Islet precursor cell (in vitro differentiated cells): ENCODE results near the gene SLC1A1.
"Not testable (repeated sequence)": the region's sequence is repeated elsewhere in the genome, so short reads cannot be mapped to it uniquely, and the experiment has no call there.

Experiments used
- DNase-seq: peaks from one replicate; pipeline ENCODE4 v3.0.0-alpha.2; 2018

The SLC1A1 gene

DNA sequence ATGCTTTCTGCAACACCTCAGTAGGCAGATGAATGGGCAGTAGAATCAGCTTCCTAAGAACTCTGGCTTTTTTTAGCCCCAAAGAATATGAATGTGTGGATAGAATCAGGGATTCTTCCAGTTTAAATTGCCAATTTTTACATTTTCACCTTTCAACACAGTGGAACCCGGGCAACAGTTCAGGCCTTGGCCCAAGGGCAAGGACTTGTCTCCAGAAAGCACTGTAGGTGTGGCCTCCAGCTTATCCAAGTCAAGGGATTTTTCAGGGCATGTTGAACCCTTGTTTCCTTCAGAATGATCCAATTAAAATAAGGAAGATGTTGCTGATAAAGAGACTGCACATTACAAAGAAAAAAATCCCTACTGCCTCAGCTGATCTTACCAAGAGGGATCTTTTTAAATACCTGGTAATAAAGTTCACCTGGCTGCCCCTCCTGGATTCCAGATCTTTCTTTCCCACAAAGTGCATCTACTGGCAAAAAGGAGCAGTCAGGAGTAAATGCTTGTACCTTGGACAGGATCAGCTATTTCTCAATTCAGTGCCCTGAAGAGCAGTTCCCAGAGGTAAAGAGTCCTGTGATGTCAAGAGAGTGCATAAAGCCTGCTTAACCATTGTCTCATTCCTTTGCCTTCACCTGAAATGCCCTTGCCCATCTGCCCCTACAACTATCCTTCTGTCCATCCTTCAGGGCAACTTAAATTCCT, 91.7 kb downstream of the SLC1A1 start:
- no peak for DNase-seq

DNA sequence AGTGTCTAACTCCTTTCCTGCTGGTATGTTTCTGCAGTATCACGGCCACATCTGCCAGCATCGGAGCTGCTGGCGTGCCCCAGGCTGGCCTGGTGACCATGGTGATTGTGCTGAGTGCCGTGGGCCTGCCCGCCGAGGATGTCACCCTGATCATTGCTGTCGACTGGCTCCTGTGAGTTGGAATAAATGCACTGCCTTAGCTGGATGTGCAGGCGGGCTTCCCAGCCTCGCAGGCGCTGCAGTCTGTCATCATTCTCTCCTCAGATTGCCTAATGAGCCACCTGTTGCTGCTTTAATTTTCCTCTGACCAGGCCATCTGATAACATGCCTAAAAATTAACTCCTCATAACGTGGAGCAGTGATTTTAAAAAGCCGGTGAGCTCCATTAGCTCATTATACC, 92.7 kb downstream of the SLC1A1 start:
- no peak for DNase-seq

DNA sequence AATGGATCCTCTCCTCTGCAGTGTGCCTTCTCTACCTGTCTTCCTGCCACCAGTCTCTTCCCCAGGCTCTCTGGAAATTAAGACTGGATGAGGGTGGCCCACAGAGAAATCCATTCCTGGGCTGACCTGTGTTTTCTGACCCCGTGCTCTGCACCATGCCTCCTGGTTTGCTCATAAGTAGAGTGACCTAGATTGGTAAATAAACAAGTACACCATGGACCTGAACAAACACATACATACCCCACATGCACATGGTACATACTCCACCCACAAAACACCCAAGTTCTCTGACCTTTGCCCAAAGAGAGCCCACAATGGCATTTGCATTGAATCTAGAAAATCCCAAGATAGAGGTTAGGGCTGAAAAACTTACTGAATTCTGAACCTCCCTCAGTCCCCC, 94.4 kb downstream of the SLC1A1 start:
- DNase-seq = no peak

DNA sequence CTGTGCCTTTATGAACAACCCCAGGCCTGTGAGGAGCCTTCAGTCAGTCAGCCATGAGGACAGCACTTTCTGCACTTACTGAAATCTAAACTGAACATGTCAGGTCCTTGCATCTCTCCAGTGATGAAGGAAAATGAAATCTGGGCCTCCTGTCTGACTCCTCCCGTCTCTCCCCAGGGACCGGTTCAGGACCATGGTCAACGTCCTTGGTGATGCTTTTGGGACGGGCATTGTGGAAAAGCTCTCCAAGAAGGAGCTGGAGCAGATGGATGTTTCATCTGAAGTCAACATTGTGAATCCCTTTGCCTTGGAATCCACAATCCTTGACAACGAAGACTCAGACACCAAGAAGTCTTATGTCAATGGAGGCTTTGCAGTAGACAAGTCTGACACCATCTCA, 94.9 kb downstream of the SLC1A1 start:
- DNase-seq = no peak

DNA sequence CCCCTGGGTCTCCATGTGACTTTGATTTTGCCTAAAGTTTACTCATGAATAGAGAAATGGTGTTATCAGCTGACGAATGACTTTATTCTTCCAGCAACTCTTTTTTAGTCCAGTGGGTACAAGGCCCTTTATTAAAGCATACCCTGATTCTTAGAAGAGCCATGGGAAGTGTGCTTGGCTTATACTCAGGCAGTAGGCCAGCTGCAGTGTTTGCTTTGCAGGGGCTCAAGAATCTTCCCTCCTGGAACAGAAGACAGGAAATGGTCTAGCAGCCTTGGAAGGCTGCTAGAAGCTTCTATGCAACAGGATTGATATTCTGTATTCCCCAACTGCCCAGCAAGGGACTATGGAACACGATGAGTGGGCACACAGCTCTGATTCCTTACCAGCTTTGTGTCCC, 98.5 kb downstream of the SLC1A1 start:
- no peak for DNase-seq

DNA sequence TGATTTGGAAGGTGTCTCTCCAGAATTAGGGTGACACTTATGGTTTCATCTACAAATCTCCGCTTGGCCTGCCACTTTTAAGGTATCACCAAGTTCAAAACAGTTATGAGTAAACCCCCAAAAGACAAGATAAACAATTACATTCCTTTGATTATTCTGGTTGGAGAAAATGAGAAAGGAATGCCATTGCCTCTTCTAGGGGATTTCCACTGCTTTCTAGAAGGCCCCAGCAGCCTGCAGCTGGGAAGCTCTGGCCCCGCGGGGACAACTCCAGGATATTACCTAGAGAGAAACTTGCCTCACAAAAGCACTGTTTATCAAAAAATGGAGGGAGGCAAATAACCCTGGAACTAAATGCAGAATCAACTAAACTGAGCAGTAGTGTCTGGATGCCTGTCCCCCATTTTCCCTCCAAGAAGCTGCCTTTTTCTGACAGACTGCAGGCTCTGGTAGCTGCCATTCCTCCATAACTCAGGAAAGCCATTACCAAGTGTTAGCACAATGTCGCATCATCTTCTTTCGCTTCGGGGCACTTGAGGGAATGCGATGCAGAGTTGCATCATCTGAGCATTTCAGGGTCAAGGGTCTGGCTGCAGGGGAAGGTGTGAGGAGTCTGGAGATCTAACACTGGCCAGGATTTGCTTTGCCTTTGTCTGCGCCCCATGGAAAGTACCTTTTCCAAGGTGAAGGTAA, 100.3 kb downstream of the SLC1A1 start:
- DNase-seq = peak; percentile 72

DNA sequence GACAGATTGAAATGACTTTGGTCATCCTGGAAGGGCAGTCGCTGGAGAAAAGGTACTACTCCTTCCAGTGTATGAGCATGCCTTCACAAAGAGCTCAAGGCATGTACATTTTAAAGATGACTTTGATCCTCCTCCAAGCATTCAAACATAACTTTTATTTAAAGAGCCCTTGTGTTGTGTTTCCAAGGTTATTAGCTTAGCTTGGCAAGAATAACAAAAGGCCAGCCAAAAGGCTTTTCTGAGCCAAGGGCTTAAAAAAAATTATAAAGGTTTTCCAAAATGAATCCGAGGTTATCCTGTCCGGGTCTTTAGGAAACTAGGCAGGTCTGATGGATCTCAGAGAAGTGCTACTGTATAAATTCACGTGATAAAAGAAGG, 100.8 kb downstream of the SLC1A1 start:
- no peak for DNase-seq

DNA sequence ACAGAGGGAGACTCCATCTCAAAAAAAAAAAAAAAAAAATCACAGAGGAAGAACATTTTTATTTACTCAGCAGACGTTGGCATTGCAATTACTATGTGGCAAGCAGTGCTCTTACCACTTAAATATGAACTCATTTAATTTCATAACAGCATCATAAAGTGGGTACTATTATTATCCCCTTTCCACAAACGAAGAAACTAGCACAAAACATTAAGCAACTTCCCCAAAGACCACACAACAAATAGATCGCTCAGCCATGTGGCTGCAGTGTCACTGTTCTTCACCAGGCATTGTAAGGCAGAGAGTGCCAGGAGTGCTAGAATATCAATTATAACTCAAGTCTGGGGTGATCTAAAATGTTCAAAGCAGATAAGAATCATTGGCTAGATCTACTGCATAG, 102.0 kb downstream of the SLC1A1 start:
- DNase-seq = no peak

DNA sequence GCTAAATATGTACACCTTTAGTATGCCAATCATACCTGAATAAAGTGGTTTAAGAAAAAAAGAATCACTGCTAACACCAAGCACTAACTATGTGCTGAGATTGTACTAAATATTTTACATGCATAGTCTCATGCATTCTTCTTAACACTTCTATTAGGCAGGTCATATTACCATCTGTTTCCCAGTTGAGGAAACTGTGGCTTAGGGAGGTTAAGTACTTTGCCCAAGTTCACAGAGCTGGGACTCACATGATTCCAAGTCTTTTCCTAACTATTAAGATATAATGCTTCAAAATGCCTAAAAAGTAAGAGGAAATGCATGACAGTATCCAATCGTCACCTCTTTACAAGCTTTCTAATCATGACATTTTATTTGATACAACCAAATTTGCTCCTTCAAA, 102.6 kb downstream of the SLC1A1 start:
- DNase-seq = no peak

DNA sequence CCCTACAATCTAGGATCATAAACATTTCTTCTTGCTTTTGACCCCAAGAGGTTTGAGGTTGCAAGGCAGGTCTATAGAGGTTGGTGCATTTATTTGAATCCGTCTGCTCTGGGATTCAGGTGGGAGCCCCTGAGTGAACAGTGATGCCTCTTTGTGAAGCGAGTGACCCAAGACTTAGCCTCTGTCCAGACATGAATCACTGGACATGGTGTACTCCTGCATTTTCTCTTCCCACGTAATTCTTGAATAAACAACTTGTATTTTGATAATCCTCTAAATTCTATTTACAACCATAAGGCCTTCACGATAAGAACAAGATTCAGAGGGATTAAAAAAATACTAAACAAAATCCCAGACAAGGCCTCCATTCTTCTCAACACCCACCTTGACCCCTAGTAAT, 104.3 kb downstream of the SLC1A1 start:
- no peak for DNase-seq

DNA sequence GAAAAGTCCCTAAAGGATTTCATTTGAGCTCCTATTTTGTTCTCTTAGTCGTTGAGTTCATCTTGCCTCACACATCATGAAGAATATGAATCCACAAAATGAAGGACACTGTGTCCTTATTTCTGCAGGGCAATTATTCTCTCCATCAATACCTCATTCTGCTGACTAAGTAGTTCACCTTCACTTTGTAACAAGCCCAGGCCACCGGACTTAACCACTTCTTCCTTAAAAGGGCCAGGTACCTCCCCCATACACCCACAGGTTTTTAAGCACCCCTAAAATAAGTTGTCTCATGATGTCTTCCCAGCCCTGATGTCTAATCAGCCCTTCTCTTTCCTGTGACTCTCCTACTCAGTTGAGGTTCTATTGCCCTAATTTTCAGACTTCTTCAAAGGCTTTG, 104.7 kb downstream of the SLC1A1 start:
- no peak for DNase-seq

DNA sequence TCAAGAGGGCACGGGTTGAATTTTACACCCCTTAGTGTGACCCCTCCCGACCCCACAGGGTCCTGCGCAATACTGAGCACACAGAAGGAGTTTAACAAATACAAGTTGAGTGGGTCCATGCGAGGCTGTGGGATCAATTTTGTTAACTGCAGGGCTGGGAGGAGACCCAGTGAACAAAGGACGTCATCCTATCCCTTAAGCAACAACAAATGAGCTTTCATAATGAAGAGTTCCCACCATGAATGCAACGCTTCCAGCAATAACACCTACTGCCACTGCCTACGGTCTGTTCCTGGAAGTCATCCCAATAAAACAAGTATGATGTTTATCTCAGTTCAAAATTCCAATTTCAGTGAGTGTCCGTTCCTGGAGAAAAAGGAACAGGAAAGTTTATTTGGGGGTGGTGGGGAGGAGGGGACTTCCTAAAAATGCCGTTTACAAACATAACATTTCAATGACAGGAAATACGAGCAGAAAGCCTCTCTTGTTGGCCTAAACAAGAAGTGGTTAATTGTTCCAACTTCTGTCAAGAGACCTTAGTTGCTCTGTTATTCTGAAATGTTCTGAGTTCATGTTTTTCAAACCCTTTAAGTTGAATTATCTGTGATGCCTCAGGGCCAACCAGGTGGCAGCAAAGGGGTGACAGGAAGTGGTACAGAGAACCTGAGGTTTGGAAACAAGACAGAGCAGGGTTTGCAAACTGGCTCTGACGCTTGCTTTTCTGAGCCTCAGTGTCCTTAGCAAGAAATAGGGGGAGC, 106.1 kb downstream of the SLC1A1 start:
- DNase-seq = no peak

DNA sequence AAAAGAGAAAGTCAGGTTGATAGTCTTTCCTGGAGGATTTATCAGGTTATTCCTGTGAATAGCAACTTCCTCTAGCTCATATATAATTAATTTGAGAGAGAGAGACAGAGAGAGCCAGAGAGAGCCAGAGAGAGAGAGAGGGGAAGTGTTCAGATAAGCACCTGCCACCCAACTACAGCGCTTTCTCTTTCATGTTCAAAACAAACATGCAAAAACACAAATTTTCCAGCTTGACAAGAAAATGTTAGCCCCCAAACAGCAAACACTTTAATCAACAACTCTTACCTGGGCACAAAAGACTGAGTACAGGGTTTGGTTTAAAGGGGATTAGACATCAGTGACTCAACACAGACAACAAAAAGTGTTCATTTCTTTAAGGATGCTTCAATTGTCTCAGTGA, 110.1 kb downstream of the SLC1A1 start:
- DNase-seq = no peak

DNA sequence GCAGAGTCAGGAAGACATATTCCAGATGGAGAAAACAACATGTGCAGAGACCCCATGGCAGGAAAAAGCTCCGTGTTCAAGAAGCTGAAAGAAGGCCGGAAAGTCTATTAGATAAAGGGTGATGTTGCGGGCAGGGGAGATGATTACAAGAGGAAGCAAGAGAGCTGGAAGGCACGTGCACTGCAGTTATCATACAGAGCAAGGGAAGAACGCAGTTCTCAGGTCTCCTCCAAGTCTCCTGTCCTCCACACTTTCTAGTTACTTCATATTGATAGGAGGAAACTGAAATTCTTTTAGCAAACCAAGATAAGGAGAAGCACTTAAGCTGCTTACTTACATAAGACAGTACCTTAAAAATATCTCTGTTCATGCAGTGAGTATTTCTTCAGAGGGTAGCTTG, 113.6 kb downstream of the SLC1A1 start:
- DNase-seq = no peak

DNA sequence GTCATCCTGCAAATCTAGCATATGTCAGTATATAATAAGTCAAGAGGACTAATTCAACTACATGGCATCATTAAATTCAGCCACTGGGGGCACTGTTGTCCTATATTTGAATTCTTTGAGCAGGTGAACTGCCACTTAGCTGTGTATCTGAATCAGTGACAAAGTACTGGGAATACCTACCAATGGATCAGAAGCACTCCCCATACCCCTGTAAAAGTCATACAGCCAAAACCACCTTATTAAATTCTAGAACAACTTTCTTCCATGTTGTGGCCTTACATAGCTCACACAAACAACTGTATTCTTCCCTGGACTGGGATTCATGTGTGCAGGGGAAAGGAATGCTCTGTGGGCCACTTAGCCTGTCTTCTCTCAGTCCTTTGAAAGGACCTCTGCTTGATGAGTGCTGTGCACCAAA, 114.4 kb downstream of the SLC1A1 start:
- peak; percentile 66 for DNase-seq

DNA sequence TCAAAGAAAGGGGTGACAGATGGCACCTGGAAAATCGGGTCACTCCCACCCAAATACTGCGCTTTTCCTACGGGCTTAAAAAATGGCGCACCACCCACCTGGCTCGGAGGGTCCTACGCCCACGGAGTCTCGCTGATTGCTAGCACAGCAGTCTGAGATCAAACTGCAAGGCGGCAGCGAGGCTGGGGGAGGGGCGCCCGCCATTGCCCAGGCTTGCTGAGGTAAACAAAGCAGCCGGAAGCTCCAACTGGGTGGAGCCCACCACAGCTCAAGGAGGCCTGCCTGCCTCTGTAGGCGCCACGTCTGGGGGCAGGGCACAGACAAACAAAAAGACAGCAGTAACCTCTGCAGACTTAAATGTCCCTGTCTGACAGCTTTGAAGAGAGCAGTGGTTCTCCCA, 115.8 kb downstream of the SLC1A1 start:
- DNase-seq = not testable (repeated sequence)

DNA sequence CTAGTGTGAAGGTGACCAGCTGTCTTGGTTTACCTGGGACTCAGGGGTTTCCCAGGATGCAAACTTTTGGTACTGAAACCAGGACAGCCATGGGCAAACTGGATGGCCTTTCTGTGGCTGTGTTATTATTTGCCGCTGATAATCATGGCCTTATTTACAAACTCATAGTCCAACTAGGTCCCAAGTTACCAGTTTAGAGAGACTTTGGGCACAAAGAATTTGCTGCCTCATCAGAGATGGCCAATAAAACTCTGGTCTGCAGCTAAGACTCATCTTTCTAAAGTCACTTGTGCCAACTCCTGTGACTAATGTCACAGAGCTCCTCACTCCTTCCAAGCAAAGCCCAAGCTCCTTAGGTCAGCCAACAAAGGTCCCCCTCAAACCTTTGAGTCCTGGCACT, 124.4 kb downstream of the SLC1A1 start:
- no peak for DNase-seq

DNA sequence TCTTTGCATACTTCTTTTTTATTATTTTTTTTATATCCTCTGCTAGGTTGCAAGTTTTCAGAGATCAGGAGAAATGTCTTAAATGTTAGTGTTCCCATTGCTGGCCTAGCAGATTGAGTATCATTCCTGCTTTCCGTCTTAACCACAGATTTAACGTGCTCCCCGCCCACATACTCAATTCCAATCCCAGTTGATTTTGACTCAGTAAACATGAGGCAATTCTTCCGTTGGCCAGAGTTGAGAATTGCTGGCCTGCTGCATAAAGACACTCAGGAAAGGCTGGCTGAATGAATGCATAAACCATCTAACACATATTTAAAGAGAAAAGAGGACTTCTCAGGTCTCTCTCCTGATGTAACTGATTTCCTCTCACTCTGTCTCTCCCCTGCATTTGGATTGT, 125.0 kb downstream of the SLC1A1 start:
- DNase-seq = no peak

DNA sequence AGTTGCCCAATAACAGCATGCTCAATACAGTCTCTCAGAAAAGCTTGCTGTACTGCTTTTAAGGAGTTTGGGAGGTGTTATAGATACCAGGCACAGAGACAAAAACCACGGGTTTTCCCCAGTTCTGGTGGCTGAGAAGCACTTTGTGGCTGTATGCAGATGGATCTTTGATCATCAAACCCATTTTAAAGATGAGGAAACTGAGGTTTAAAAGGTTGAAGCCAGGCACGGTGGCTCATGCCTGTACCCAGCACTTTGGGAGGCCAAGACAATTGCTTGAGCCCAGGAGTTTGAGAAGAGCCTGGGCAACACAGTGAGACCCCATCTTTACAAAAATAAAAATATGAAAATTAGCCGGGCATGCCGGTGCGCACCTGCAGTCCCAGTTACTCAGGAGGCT, 125.5 kb downstream of the SLC1A1 start:
- DNase-seq = no peak

DNA sequence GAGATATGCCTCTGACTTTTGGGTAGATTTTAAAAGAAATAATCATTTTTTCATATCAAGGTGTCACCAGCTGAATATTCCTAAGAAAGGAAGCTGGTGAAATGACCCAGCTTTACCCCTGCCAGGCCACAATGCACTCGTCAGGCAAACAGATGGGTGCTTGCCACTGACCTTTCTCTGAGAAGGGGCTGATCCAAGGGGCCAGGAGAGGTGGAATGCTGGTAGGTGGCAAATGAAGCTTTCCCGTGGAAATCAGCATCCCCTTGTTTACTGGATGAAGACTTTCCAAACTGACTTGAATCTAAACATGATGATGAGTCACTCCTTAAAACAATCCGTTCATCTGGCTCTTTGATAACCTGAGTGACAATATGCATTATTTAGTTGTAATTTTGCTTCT, 127.5 kb downstream of the SLC1A1 start:
- DNase-seq = no peak

DNA sequence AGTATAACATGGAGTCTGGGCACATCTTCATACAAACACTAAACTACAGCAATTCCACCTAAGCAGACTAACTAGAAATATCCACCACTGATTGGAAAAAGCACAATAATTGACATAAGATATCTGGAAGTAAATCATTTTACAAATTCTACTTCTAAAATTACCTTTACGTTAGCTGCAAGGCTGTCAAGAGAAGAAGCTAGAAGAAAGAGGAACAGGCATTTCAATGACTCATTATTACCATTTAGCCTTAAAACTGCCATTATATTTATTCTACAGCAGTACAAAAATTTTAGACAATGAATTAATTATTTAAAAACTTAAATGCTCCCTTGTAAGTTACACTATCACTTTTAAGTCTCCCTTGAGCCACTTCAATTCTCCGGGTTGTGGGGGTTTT, 128.4 kb downstream of the SLC1A1 start:
- DNase-seq = no peak

DNA sequence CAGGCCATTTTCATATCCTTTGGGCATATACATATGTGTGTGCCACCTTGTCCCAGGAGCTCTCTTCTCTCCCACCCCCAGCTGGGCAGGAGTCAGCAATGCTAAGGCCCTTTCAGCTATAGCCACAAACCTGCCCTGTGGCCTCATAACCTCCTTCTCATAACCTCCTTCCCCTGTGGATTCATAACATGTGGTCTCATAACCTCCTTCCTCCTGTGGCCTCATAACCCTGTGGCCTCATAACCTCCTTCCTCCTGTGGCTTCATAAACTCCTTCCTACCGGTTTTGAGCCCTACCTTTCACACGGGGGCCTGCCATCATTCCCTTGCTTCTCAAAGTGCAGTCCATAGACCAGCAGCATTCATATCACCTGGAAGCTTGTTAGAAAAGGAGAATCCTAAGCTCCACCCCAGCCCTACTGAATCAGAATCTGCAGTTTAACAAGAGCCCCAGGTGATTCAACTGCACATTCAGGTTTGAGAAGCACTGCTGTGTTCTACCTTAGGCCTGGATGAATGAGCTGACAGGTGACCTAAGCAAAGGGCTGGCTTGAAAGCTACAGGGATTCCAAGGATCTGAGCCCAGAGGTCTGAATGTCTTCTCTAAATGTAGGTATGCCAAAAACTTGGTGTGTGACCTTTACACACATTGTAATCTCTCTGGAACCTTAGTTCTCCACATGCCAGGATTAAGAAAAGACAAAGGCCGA, 129.9 kb downstream of the SLC1A1 start:
- DNase-seq = peak; percentile 68

DNA sequence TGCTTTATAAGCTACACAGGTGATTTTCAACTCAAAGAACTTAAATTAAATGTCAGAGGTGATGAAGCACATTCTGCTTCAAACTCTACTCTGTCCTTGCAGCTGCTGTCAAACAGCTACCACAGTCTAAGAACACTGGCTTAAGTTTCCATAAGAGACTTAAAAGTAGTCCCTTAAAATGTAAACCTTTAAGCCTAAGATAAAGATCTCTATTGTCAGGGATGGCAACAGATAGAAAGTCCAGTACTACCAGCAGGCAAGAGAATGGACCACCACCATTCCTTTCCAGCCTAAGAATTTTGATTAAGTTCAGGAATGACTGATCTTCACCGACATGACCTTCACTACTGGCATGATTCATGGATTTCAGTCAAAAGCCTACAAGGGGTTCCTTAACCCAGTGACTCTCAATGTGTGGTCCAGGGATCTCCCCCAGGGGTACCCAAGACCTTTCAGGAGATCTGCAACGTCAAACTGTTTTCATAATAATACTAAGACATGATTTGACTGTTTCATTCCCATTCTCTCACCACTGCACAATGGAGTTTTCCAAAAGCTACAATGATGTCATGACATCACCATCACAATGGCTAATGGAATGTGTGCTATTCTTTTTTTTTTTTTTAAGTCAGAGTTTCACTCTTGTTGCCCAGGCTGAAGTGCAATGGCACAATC, 130.8 kb downstream of the SLC1A1 start:
- no peak for DNase-seq
